CD4-positive, alpha-beta T cell treated with Interleukin-17A for 1 hour (primary cell): Measurements from ENCODE around the gene BICD2.

Experiments used
- DNase-seq: peaks from one replicate; pipeline ENCODE4 v3.0.0-alpha.2; 2020

Gene BICD2

GRCh38 chr9:92726348-92726747, 38.3 kb downstream of the BICD2 start:
- DNase-seq = no peak

- no peak for DNase-seq
These were observed 38.9 kb downstream of the BICD2 start for GRCh38 chr9:92725766-92726165.

GRCh38 chr9:92725266-92725545, 39.4 kb downstream of the BICD2 start:
- no peak for DNase-seq

- DNase-seq = no peak
These were observed 39.9 kb downstream of the BICD2 start for GRCh38 chr9:92724528-92725265.

- DNase-seq = no peak
These were observed 40.8 kb downstream of the BICD2 start for GRCh38 chr9:92723801-92724323.

GRCh38 chr9:92723299-92723625, 41.4 kb downstream of the BICD2 start:
- DNase-seq = no peak

GRCh38 chr9:92722386-92723298, 42.0 kb downstream of the BICD2 start:
- DNase-seq = no peak

GRCh38 chr9:92721548-92721947, 43.1 kb downstream of the BICD2 start:
- DNase-seq = no peak

GRCh38 chr9:92720807-92721535, 43.7 kb downstream of the BICD2 start:
- DNase-seq = no peak

- no peak for DNase-seq
These were observed 44.3 kb downstream of the BICD2 start for GRCh38 chr9:92720209-92720765.

GRCh38 chr9:92719028-92719647, 45.5 kb downstream of the BICD2 start:
- no peak for DNase-seq

- DNase-seq = no peak
These were observed 46.3 kb downstream of the BICD2 start for GRCh38 chr9:92718086-92719001.

GRCh38 chr9:92717201-92718085, 47.2 kb downstream of the BICD2 start:
- DNase-seq = no peak

- DNase-seq = peak; percentile 82
These were observed 48.1 kb downstream of the BICD2 start for GRCh38 chr9:92716557-92716956.

GRCh38 chr9:92715488-92716231, 49.0 kb downstream of the BICD2 start:
- DNase-seq = no peak

- no peak for DNase-seq
These were observed 49.7 kb downstream of the BICD2 start for GRCh38 chr9:92714787-92715487.

GRCh38 chr9:92714016-92714415, 50.6 kb downstream of the BICD2 start:
- DNase-seq = no peak

GRCh38 chr9:92713528-92713927, 51.1 kb downstream of the BICD2 start:
- no peak for DNase-seq

- DNase-seq = no peak
These were observed 51.9 kb downstream of the BICD2 start for GRCh38 chr9:92712767-92713166.
